GM06990 (cell line): ENCODE measurements around the gene RGS19.

Experiments
- DNase-seq: peaks from one replicate; pipeline ENCODE4 v3.0.0-alpha.2; 2011; ENCODE audit not compliant: insufficient read length; ENCODE audit errors: extremely low read depth
- H3K27me3 ChIP-seq: replicated peaks from 2 replicates; pipeline ENCODE4 v1.6.0; 2011; ENCODE audit warnings: low read length; ENCODE audit not compliant: control insufficient read depth, insufficient read depth
- H3K36me3 ChIP-seq: 2 replicates; pipeline ENCODE4 v1.5.1; 2011; ENCODE audit warnings: low read length; ENCODE audit not compliant: control insufficient read depth, insufficient read depth
- H3K4me3 ChIP-seq: replicated peaks from 2 replicates; pipeline ENCODE4 v1.5.1; 2011; ENCODE audit warnings: low read depth, mild to moderate bottlenecking, control low read depth, low read length
- CTCF ChIP-seq: IDR thresholded peaks from 2 replicates; pipeline ENCODE4 v1.5.1; 2011; ENCODE audit warnings: low read length, control low read depth, mild to moderate bottlenecking, inconsistent platforms; ENCODE audit not compliant: insufficient read depth, poor library complexity, severe bottlenecking

The RGS19 gene

GRCh38 chr20:64108731-64109681 is 29.7 kb upstream of the RGS19 start:
- no peaks in the 10 kb centered on the region for H3K36me3 ChIP-seq
- DNase-seq: no peak
- no peak overlapping the region for H3K4me3 ChIP-seq
- TF ChIP-seq CTCF: no peak
- H3K27me3 ChIP-seq: no peaks in the 10 kb centered on the region; the same call in none of the 2 replicates

GRCh38 chr20:64107736-64108457 is 28.6 kb upstream of the RGS19 start:
- Histone ChIP-seq H3K27me3 (no peaks in the 10 kb centered on the region; the same call in none of the 2 replicates), H3K4me3 (no peak overlapping the region), H3K36me3 (no peaks in the 10 kb centered on the region)
- DNase-seq: no peak
- TF ChIP-seq CTCF: no peak

- H3K36me3 ChIP-seq: no peaks in the 10 kb centered on the region
- no peak for TF ChIP-seq CTCF
- H3K27me3 ChIP-seq: peaks cover 1% of the 10 kb centered on the region
- no peak within 1 kb of the TSS for H3K4me3 ChIP-seq
- no peak for DNase-seq
Observed at GRCh38 chr20:64106981-64107735, 27.8 kb upstream of the RGS19 start, which contains the start of gene NPBWR2. Gene NPBWR2, minus strand, starts transcription at chr20:64107565. Its CDS starts 734 bp downstream, at chr20:64106831.

GRCh38 chr20:64106435-64106961 is 27.2 kb upstream of the RGS19 start:
- no peaks in the 10 kb centered on the region for H3K36me3 ChIP-seq
- peaks cover 1% of the 10 kb centered on the region for H3K27me3 ChIP-seq
- TF ChIP-seq CTCF: no peak
- DNase-seq: no peak
- no peak overlapping the region for H3K4me3 ChIP-seq

- Histone ChIP-seq H3K27me3 (peaks cover 1% of the 10 kb centered on the region), H3K36me3 (no peaks in the 10 kb centered on the region), H3K4me3 (no peak overlapping the region)
- no peak for DNase-seq
- no peak for TF ChIP-seq CTCF
Observed at GRCh38 chr20:64105846-64106434, 26.6 kb upstream of the RGS19 start.
